T-helper 17 cell (primary cell): ENCODE data around the gene ZBTB21. TPM values are rescaled to one million over a fixed set of nuclear protein-coding genes. Genes with fewer than 3 reads are reported as not detected.

Experiments used
- ATAC-seq: fragments of 150-1000 bp; cut with Tn5 transposase; 2 replicates; pipeline ENCODE4 v1.10.0; 2021; ENCODE audit warnings: mild to moderate bottlenecking, moderate library complexity
- DNase-seq, 3 donors: peaks; one replicate each; pipeline versions ENCODE4 v3.0.0 to v3.0.0-alpha.2; 2020 to 2021
- H3K9me3 ChIP-seq: one replicate; pipeline ENCODE4 v1.7.0; 2013; ENCODE audit warnings: low read length, mild to moderate bottlenecking; ENCODE audit not compliant: control insufficient read depth, poor library complexity, severe bottlenecking
- H3K27ac Mint-ChIP-seq: one replicate; pipeline ENCODE4 v1.8.0; 2022; ENCODE audit warnings: mild to moderate bottlenecking, moderate library complexity, mixed read lengths
- H3K27me3 Mint-ChIP-seq: one replicate; pipeline ENCODE4 v1.8.0; 2022; ENCODE audit warnings: mixed read lengths
- H3K36me3 Mint-ChIP-seq: one replicate; pipeline ENCODE4 v1.8.0; 2022; ENCODE audit warnings: low read depth, mixed read lengths
- H3K4me1 Mint-ChIP-seq: one replicate; pipeline ENCODE4 v1.8.0; 2022; ENCODE audit warnings: mild to moderate bottlenecking, mixed read lengths
- H3K4me3 Mint-ChIP-seq: one replicate; pipeline ENCODE4 v1.8.0; 2022; ENCODE audit warnings: mild to moderate bottlenecking, moderate library complexity, mixed read lengths
- total RNA-seq, 4 donors: library from RNA in 2 of 4; stranded (reverse) in 2 of 4; gene quantifications; one replicate each; pipeline ENCODE4 v1.2.3 and lab custom pipeline; 2022 to 2026

The ZBTB21 gene
- total RNA-seq, 2 donors from 2014 or later, result 110 to 118 TPM

GRCh38 chr21:41973427-41973831 lies 36.7 kb downstream of the ZBTB21 start:
- DNase-seq, result no peak
- Mint-ChIP-seq H3K4me1 (peaks cover 15% of the 10 kb centered on the region), H3K27ac (peak overlapping the region; percentile 67), H3K4me3 (peak overlapping the region; percentile 41), H3K27me3 (no peaks in the 10 kb centered on the region), H3K36me3 (peaks cover 3% of the 10 kb centered on the region)
- no peaks in the 10 kb centered on the region for H3K9me3 ChIP-seq
- no peak for ATAC-seq

GRCh38 chr21:41972511-41973205 lies 37.5 kb downstream of the ZBTB21 start:
- DNase-seq (no peak), ATAC-seq (no peak)
- Mint-ChIP-seq H3K27me3 (no peaks in the 10 kb centered on the region), H3K36me3 (peaks cover 3% of the 10 kb centered on the region), H3K4me1 (peaks cover 15% of the 10 kb centered on the region), H3K4me3 (no peak overlapping the region), H3K27ac (no peak overlapping the region)
- no peaks in the 10 kb centered on the region for H3K9me3 ChIP-seq

GRCh38 chr21:41971891-41972290 lies 38.3 kb downstream of the ZBTB21 start:
- ATAC-seq (no peak), DNase-seq (no peak)
- Mint-ChIP-seq H3K27me3 (no peaks in the 10 kb centered on the region), H3K4me1 (peaks cover 15% of the 10 kb centered on the region), H3K27ac (no peak overlapping the region), H3K36me3 (peaks cover 3% of the 10 kb centered on the region), H3K4me3 (no peak overlapping the region)
- no peaks in the 10 kb centered on the region for H3K9me3 ChIP-seq

GRCh38 chr21:41970751-41971653 lies 39.2 kb downstream of the ZBTB21 start:
- ATAC-seq (no peak), DNase-seq (no peak)
- H3K27ac Mint-ChIP-seq, result no peak overlapping the region
- peaks cover 3% of the 10 kb centered on the region for H3K36me3 Mint-ChIP-seq
- no peaks in the 10 kb centered on the region for H3K27me3 Mint-ChIP-seq
- peaks cover 15% of the 10 kb centered on the region for H3K4me1 Mint-ChIP-seq
- no peaks in the 10 kb centered on the region for H3K9me3 ChIP-seq
- no peak overlapping the region for H3K4me3 Mint-ChIP-seq

GRCh38 chr21:41970106-41970391 lies 40.1 kb downstream of the ZBTB21 start:
- ATAC-seq (no peak), DNase-seq (no peak)
- Mint-ChIP-seq H3K27ac (no peak overlapping the region), H3K4me1 (peaks cover 12% of the 10 kb centered on the region), H3K36me3 (peaks cover 4% of the 10 kb centered on the region), H3K27me3 (no peaks in the 10 kb centered on the region), H3K4me3 (no peak overlapping the region)
- H3K9me3 ChIP-seq, result no peaks in the 10 kb centered on the region

GRCh38 chr21:41967708-41968107 lies 42.5 kb downstream of the ZBTB21 start:
- no peaks in the 10 kb centered on the region for H3K9me3 ChIP-seq
- no peak for ATAC-seq
- H3K4me1 Mint-ChIP-seq, result no peaks in the 10 kb centered on the region
- peaks cover 4% of the 10 kb centered on the region for H3K36me3 Mint-ChIP-seq
- H3K4me3 Mint-ChIP-seq, result no peak overlapping the region
- DNase-seq, result no peak
- no peak overlapping the region for H3K27ac Mint-ChIP-seq
- H3K27me3 Mint-ChIP-seq, result peaks cover 2% of the 10 kb centered on the region

- H3K27me3 Mint-ChIP-seq, result peaks cover 9% of the 10 kb centered on the region
- no peak for DNase-seq
- H3K4me3 Mint-ChIP-seq, result no peak overlapping the region
- no peak for ATAC-seq
- H3K9me3 ChIP-seq, result no peaks in the 10 kb centered on the region
- no peak overlapping the region for H3K27ac Mint-ChIP-seq
- H3K36me3 Mint-ChIP-seq, result peaks cover 4% of the 10 kb centered on the region
- no peaks in the 10 kb centered on the region for H3K4me1 Mint-ChIP-seq
Observed at GRCh38 chr21:41966872-41967621, 43.1 kb downstream of the ZBTB21 start.

GRCh38 chr21:41966041-41966833 lies 43.9 kb downstream of the ZBTB21 start:
- Mint-ChIP-seq H3K4me3 (no peak overlapping the region), H3K4me1 (peaks cover 2% of the 10 kb centered on the region), H3K36me3 (peaks cover 4% of the 10 kb centered on the region), H3K27ac (no peak overlapping the region), H3K27me3 (peaks cover 17% of the 10 kb centered on the region)
- no peaks in the 10 kb centered on the region for H3K9me3 ChIP-seq
- ATAC-seq (no peak), DNase-seq (no peak)

- Mint-ChIP-seq H3K27me3 (peaks cover 21% of the 10 kb centered on the region), H3K27ac (no peak overlapping the region), H3K36me3 (peaks cover 4% of the 10 kb centered on the region), H3K4me3 (no peak overlapping the region), H3K4me1 (peaks cover 4% of the 10 kb centered on the region)
- DNase-seq, result no peak
- H3K9me3 ChIP-seq, result no peaks in the 10 kb centered on the region
- no peak for ATAC-seq
Observed at GRCh38 chr21:41965461-41966013, 44.6 kb downstream of the ZBTB21 start.

GRCh38 chr21:41965045-41965444 lies 45.1 kb downstream of the ZBTB21 start:
- Mint-ChIP-seq H3K4me1 (peaks cover 4% of the 10 kb centered on the region), H3K27me3 (peaks cover 25% of the 10 kb centered on the region), H3K27ac (no peak overlapping the region), H3K4me3 (no peak overlapping the region), H3K36me3 (peaks cover 4% of the 10 kb centered on the region)
- DNase-seq (no peak), ATAC-seq (no peak)
- H3K9me3 ChIP-seq, result no peaks in the 10 kb centered on the region

GRCh38 chr21:41964171-41964570 lies 46.0 kb downstream of the ZBTB21 start:
- Mint-ChIP-seq H3K4me1 (peaks cover 4% of the 10 kb centered on the region), H3K27ac (no peak overlapping the region), H3K4me3 (no peak overlapping the region), H3K27me3 (peaks cover 25% of the 10 kb centered on the region), H3K36me3 (peaks cover 4% of the 10 kb centered on the region)
- H3K9me3 ChIP-seq, result no peaks in the 10 kb centered on the region
- DNase-seq (no peak), ATAC-seq (no peak)

- peaks cover 4% of the 10 kb centered on the region for H3K4me1 Mint-ChIP-seq
- H3K36me3 Mint-ChIP-seq, result peaks cover 4% of the 10 kb centered on the region
- no peak overlapping the region for H3K4me3 Mint-ChIP-seq
- no peak overlapping the region for H3K27ac Mint-ChIP-seq
- ATAC-seq, result no peak
- no peak for DNase-seq
- peaks cover 27% of the 10 kb centered on the region for H3K27me3 Mint-ChIP-seq
- no peaks in the 10 kb centered on the region for H3K9me3 ChIP-seq
Observed at GRCh38 chr21:41962425-41962966, 47.7 kb downstream of the ZBTB21 start.
